ENCODE data around the gene STIM2.
A peak's percentile ranks its signal among the peaks of the same experiment; 100 is the strongest.
"Not testable (repeated sequence)": the region's sequence is repeated elsewhere in the genome, so short reads cannot be mapped to it uniquely, and the experiment has no call there.

Gene STIM2

DNA sequence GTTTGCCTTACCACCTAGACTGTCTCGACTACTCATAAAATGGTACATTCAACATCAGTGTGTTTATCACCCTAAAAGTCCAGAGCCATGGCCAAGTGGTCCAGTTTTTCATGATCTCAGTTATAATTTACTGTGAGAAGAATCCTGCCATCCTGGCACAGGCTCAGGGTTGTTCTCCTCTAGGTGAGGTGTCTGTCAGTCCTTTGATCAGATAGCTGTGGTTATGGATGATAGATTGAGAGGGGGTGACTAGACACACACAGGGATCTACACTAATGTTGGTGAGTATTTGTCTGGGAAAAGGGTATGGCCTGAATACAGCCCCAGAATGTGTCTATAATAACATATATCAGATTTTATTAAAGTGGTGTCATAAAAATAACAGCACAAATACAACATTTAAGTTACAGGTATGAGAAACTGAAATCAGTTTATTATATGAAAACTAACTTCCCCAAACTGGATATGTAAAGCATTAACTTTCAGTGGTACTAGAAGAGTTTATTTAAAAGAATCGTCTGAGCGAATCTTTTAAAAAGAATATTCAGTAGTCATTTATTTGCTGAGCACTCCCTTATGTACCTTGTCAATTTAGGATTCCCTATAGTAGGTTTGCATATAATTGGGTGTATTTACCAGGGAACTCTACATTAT lies 93.3 kb downstream of the STIM2 start:
- no peak for DNase-seq (ENCODE audit: low read depth)

DNA sequence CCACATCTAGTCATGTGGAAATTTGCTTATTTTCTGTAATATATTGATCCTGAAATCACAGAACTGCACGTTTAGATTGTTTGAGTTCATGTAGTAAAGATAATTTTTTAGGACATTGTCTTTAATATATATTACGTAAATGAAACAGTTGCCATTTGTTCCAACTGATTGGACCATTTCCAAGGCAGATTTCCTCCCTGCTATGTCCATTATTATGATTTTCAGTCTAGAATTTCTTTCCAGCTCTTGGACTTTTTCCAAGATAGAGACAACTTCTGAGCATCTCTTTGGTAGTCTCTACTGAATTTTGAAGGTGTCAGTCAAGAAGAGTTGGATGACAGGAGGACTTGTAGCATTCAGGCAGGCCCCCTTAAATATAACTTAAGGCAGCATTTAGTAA lies 94.6 kb downstream of the STIM2 start:
- DNase-seq (ENCODE audit: low read depth): no peak

DNA sequence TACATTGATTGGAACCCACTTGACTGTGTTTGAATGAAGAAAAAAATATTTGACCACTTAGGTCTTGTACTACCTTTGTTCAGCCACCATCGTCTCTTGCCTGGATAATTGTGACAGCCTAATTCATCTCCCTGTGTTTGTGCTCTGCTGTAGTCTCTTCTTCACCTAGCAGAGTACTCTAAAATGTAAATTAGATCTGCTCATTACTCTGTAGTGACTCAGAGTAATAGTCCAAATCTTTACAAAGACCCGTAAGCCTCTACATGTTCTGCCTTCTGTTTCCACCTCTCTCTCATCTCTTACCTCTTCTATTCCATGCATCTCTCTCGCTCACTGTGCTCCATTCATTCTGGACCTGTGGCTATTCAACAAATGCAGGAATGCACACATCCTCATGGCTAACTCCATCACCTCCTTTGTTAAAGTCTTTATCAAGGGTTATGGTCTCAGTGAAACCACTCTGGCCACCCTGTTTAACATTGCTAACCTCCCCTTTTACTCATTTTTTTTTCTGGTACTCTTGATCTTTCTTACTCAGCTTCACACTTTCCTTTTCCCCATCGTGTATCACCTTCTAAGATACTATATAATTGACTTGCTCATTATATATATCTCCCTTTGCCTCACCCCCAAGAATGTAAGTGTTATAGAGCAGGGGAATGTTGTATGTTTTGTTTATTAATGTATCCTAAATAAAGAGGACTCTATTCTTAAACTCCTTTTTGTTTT lies 98.4 kb downstream of the STIM2 start:
- DNase-seq (ENCODE audit: low read depth): no peak

DNA sequence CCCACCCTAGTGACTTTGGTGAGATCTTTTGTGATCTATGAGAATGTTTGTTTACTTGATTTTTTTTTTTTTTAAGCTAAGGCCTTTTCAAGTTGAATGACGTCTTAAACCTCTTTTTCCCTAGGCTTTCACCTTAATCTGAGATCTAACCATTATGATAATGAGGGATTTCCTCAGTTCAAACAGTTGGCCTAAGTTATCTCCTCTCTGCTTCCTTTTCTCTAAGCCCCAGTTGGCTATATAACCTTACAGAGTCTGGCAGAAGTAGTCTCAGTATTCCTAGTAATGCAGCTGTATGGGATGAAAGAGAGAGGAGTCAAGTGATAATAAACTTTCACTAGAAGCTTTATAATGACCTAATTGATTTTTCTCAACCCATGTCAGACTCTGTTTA lies 99.0 kb downstream of the STIM2 start:
- DNase-seq (ENCODE audit: low read depth): no peak

DNA sequence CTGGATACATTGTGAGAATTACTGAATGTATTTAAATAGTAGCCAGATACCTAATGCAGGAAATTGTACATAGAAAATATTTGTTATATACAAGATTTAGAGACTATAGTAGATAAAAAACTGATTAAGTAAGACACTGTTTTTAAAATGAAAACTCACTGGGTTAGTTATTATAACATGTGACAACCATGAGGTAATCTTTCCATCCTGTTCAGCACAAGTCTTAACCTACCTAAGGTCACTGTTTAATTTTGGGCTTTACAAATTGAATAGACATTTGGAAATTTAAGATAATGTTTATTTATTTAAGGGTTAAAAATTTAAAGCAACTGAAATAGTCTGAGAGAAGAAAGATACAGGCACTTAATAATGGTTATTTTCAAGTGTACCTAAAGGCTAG lies 102.1 kb downstream of the STIM2 start:
- DNase-seq (ENCODE audit: low read depth): no peak

DNA sequence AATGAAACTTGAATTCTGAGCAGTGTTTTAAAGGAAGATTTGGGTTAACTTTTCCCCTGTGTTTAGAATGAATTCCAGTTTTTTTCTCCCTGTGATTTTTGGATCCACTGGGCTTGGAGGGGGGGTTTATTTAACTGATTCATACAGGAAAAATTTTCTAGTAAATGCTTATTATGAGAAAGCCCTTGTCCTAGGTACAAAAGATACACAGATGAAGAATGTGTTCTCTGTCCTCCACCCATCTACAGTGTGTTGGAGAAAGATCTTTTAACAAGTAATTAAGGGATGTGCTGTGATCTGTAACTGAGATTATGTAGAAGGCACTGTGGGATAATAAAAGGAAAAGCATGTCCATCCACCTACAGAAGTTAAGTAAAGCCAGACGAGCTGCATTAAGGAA lies 103.9 kb downstream of the STIM2 start:
- DNase-seq (ENCODE audit: low read depth): no peak

DNA sequence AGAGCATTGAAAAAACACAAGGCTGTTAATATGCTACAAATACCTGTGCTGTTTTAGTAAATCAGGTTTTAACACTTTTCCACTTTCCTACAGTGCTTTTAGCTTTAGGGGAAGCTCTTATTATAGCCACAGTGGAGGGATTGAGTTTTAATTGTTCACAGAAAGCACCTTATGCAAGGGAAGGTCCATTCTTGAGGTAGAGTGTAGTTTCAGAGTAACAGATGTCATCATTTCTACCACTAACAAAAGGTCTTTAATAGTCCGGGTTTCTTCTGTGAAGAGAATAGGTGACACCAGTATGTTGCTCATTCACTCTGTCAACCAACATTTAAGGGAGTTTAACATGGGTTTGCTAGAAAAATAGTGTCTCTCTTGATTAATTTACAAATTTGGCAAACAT lies 104.4 kb downstream of the STIM2 start:
- DNase-seq (ENCODE audit: low read depth): no peak

DNA sequence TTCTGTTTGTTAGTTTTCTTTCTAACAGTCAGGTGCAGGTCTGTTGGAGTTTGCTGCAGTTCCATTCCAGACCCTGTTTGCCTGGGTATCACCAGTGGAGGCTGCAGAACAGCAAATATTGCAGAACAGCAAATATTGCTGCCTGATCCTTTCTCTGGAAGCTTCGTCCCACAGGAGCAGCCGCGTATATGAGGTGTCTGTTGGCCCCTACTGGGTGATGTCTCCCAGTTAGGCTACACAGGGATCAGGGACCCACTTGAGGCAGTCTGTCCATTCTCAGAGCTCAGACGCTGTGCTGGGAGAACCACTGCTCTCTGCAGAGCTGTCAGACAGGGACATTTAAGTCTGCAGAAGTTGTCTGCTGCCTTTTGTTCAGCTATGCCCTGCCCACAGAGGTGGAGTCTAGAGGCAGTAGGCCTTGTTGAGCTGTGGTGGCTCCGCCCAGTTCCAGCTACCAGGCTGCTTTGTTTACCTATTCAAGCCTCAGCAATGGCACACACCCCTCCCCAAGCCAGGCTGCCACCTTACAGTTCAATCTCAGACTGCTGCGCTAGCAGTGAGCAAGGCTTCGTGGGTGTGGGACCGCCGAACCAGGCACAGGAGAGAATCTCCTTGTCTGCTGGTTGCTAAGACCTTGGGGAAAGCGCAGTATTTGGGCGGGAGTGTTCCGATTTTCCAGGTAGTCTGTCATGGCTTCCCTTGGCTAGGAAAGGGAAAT lies 115.0 kb downstream of the STIM2 start:
- not testable (repeated sequence) for DNase-seq (ENCODE audit: low read depth)

DNA sequence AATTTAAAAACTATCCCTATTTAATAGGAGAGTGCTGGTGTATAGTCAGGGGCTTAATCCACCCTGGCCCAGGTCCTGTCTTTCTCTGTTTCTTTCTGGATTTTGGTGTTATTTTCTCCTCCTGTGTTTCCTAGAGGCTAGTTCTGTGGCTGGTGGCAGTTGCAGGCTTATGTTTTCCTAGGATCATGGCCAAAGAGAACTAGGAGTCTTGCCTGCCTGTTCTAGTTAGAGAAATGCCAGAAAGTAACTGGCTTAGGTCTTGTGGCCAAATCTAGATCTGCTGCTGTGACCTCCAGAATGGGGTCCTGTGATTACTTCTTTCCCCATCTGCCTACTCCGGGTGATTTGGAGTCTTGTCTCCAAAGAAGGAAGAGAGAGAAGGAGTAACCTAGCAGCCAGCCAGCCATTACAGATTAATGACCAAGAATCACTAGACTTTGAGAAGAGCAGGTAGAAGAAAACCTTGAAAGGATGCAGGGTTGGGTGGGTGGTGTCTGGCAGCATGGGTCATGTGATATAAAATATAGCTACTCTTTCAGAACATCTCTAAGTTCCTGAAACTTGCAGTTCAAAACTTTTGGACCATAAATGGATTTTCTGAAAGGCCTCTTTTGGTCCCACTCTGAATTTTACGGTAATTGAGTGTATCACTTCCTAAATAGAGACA lies 117.9 kb downstream of the STIM2 start:
- no peak for DNase-seq (ENCODE audit: low read depth)

DNA sequence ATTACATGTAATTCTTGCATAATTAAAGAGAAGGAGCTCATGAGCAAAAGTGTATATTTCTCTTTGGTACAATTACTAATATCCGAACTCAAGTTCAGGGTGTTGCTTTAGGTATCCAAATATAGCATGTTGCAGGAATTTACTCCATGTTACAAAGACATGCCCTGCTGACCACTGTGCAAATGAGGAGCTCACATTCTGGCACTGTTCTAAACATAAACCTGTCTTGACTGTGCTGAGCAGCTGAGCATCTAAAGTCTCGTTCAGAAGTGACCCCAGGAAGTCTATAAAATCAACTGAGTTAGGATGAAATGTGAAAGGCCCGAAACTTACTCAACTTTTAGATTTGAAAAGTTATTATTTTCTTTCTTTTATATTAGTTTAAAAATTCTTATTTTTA lies 124.3 kb downstream of the STIM2 start:
- no peak for DNase-seq (ENCODE audit: low read depth)

DNA sequence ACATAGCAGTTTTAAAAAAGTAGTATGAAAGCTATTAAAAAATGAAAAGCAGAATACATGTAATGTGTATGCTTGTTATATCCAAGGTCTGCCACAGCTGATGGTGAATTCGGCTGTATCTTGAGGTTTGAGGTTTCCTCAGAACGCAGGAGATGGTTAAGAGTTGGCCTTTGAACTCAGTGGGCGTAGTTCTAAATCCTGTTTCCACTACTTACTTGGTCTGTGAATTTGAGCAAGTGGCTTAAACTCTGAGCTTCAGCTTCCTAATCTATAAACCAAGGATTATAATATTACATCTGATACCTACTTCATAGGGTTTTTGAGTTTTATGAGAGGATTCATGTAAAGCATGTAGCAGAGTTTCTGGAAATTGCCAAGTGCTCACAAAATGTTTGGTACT lies 125.2 kb downstream of the STIM2 start:
- DNase-seq (ENCODE audit: low read depth): no peak

DNA sequence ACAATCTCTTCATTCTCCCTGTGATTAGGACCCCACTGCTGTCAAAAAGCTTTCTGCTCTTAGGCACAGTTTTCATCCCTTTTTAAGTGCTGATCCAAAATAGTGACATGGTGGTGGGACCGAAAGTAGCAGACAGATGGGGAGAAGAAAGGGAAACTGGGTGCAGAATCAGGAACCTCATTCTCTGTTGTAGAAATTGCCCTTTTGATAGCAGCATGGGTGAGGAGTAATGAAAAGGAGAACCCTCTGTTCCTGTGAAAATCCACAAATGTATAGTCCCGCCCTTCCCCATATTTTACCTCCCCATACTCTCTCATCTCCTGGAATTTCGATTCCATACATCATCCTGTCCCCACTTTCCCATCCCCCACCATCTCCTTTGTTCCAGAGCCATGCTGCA lies 126.5 kb downstream of the STIM2 start:
- DNase-seq (ENCODE audit: low read depth): no peak

DNA sequence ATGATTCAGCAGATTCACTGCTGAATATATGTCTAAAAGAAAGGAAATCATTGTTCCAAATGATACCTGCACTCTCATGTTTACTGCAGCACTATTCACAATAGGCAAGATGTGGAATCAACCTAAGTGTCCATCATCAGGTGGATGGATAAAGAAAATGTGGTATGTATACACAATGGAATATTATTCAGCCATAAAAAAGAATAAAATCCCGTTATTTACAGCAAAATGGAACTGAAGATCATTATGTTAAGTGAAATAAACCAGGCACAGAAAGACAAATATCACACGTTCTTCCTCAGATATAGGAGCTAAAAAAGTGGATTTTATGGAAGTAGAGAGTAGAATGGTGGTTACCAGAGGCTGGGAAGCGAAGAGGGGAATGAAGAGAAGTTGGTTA lies 130.4 kb downstream of the STIM2 start:
- no peak for DNase-seq (ENCODE audit: low read depth)

DNA sequence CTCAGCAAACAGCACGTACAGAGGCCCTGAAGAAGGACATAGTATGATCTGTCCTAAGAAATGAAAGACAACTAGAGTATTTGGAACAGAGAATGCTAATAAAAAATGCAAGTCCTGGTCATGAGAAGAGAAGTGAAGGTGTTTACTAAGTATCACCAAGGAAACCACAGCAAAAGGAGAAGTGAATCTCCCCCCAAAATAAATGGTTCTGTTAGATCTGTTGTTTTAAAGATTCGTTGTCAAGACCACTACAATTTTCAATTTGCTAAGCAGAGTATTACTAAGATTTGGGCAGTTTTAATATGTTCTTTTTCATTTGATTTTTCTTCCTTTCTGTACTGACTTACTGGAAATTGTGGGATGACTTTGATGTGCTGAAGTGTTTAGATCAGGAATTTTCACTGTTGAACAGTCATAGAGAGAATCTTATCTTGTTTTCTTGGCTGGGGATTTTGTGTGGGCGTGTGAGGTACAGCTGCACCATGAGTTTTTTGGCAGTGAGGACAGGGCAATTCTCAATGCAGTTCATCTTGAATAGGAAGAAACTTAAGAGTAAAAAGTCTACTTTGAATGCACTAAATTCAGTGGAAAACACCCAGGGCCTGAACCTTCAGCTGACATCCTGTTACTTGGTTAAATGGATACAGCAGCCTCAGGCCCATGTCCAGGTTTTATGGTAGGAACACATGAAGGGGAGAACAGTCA lies 132.2 kb downstream of the STIM2 start:
- DNase-seq (ENCODE audit: low read depth): peak; percentile 58

DNA sequence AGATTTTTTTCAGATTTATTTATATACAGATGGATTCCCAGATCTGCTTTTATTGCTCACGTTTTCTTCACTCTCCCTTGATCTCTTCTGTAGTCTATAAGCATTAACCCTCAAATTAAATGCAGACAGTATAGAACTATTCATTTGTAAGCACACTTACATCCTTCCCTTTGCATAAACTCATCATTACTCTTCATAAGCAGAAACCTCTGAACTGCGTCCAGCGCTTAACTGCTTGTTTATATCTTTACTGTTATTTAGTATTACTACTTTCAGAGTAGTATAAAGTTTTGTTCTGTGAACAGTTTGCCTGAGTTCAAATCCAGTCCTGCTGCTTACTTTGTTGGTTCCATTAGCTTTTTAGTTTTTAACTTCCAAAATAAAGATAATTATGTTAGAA lies 132.9 kb downstream of the STIM2 start:
- no peak for DNase-seq (ENCODE audit: low read depth)

DNA sequence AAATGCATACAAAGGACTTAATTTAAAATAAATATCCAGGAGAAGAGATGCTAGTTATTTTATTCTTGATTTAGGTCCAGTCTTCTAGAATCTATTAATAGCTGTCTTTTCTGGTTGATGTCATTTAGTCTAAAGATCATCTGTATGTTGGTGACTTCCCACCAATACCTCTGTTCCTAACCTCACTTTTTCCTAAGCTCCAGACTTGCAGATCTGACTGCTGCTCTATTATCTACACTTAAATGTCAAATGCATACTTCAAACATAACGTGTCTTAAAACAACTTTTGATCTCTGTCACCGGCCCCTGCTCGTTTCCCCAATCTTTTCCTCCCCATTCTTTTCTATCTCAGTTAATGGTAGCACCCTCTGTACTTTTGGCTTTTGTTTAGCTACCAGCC lies 133.3 kb downstream of the STIM2 start:
- DNase-seq (ENCODE audit: low read depth): no peak

DNA sequence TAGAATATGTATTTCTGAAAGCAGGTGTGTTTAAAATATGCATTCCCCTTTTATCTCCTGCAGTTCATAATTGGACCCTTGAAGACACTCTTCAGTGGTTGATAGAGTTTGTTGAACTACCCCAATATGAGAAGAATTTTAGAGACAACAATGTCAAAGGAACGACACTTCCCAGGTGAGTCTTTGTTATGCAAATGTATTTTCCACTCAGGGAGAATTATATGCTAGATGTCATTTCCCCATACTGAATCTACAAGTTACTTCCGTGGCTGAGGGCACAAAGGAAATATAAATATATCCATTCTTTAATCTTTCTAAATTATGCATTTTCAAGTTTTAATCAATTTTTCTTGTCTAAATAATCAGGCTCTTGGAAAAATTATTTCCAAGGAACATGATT lies 134.7 kb downstream of the STIM2 start:
- no peak for DNase-seq (ENCODE audit: low read depth)

DNA sequence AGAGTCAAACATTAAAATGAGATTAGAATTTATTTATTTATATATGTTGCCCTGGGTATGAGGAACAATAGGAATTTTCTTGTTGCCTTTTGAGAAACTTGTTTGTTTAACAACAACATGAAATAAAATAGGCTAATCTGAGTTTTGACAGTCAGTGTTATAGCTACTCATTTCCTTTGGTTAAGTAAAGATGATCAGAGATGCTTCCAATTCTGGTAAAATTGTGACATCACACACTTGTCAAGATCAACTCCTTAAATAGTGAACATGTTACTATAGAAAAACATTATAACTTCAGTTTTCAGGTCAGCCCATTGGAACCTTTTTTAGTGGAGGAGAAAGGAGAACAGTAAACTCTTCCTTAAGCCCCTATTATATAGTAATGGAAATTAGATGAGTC lies 136.1 kb downstream of the STIM2 start:
- no peak for DNase-seq (ENCODE audit: low read depth)

DNA sequence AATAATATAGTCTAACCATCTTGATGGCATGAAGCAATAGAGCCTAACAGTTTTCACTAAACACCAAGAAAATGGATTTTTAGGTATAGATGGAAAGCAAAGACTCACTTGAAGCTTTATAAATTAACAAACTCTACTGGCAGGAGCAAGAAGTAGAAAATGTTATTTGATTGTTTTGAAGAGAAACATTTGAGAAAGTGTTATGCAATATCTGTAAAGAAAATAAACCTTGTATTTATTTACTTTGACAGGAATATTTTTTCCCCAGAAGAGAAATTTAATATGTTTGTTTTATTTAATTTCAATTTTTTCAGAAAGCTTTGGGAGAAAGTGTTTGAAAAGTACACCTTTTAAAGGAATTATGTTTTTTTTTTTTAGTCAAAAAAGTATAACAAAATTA lies 139.0 kb downstream of the STIM2 start:
- no peak for DNase-seq (ENCODE audit: low read depth)

DNA sequence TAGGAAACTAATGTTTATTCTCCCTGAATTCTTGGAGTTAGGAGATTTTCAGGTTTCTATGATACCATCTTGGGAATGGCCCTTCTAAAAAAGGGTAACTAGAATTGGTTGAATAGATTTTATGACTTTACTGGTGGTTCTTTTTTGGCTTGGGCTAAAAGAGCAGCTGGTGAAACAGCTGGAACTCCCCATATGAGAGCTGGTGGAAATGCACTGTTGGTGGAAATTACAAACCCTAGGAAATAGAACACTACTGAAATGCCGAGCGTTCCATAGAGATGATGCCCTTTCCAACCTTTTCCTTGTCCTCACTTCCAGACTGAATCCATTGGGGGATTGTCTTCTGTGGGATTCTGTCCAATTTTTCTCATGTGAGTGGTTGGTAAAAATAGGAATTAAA lies 139.5 kb downstream of the STIM2 start:
- no peak for DNase-seq (ENCODE audit: low read depth)

DNA sequence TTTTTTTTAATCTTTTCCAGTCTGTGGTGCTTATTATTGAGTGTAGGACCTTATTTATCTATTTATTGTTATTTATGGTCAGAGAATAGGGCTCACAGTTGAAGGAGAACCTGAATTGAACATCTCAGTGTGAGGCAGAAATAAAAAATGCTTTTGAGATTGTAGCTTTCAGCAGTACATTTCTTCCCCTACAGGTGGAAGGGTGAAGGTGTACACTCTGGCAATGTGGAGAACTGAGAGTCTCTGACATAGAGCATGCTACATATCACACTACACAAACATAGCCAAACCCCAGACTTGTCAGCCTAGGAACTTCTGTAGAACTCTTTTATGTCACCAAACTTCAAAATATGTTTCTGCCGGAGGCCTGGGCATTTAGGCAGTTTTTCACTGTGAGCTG lies 140.2 kb downstream of the STIM2 start:
- no peak for DNase-seq (ENCODE audit: low read depth)
